Suprapubic skin (tissue), 4 donors: ENCODE measurements around the gene CTXN1. TPM values are rescaled to one million over a fixed set of nuclear protein-coding genes. Genes with fewer than 3 reads are reported as not detected.
"Not testable (repeated sequence)": the region's sequence is repeated elsewhere in the genome, so short reads cannot be mapped to it uniquely, and the experiment has no call there.

Experiments used
- DNase-seq, 2 donors: peaks; one replicate each; pipeline ENCODE4 v3.0.0-alpha.2; 2019; ENCODE audit warnings: low spot score in 2 of 2
- H3K27ac ChIP-seq: fragments of 200-600 bp; sonication (generic); one replicate; pipeline ENCODE4 v1.5.1; 2019
- H3K27me3 ChIP-seq: fragments of 200-600 bp; sonication (generic); one replicate; pipeline ENCODE4 v1.5.1; 2019
- H3K36me3 ChIP-seq: fragments of 200-600 bp; sonication (generic); one replicate; pipeline ENCODE4 v1.5.1; 2019
- H3K4me1 ChIP-seq: fragments of 200-600 bp; sonication (generic); one replicate; pipeline ENCODE4 v1.5.1; 2019
- H3K4me3 ChIP-seq: fragments of 200-600 bp; sonication (generic); one replicate; pipeline ENCODE4 v1.5.1; 2019; ENCODE audit warnings: mild to moderate bottlenecking
- H3K9me3 ChIP-seq: fragments of 200-600 bp; sonication (generic); one replicate; pipeline ENCODE4 v1.5.1; 2019
- CTCF ChIP-seq, 2 donors: fragments of 200-600 bp in 1 of 2; fragments of 450-650 bp in 1 of 2; sonication (generic) in 1 of 2; IDR thresholded peaks; one replicate each; pipeline ENCODE4 v1.5.1; 2016 to 2019; ENCODE audit warnings: antibody characterized with exemption in 2 of 2, mild to moderate bottlenecking in 1 of 2, moderate library complexity in 1 of 2
- EP300 ChIP-seq: sonication (generic); formaldehyde crosslinking; IDR thresholded peaks from one replicate; pipeline ENCODE4 v1.6.1; 2017; ENCODE audit warnings: antibody characterized with exemption
- POLR2A ChIP-seq, 2 donors: fragments of 450-650 bp; IDR thresholded peaks; one replicate each; pipeline ENCODE4 v1.6.1; 2017; ENCODE audit warnings: antibody characterized with exemption in 2 of 2, mild to moderate bottlenecking in 2 of 2, moderate library complexity in 2 of 2
- POLR2AphosphoS5 ChIP-seq, 3 donors: sonication (generic); formaldehyde crosslinking; IDR thresholded peaks; one replicate each; pipeline ENCODE4 v1.6.1; 2017; ENCODE audit warnings: antibody characterized with exemption in 3 of 3
- WGBS: methylation state at CpG from one replicate; pipeline ENCODE4 v1.1.5; 2018; 5-methylcytosine and 5-hydroxymethylcytosine counted together
- total RNA-seq, 4 donors: library from RNA; depleted of rRNA; stranded (reverse); fragments of >200 nt; gene quantifications; one replicate each; pipeline ENCODE4 v1.1.0, GENCODE V29; 2016

Gene CTXN1
- total RNA-seq, 4 donors from 2014 or later: 1.2 to 3.6 (median 2.6) TPM

- no peaks in the 10 kb centered on the region for H3K27me3 ChIP-seq
- peak in 1 of 2 donors; percentile 69 for DNase-seq
- no peaks in the 10 kb centered on the region for H3K9me3 ChIP-seq
- TF ChIP-seq POLR2AphosphoS5 (IDR thresholded peaks at IDR 0.05): no peak
- no peak for TF ChIP-seq CTCF (IDR thresholded peaks at IDR 0.05)
- TF ChIP-seq EP300: no peak
- TF ChIP-seq POLR2A (IDR thresholded peaks at IDR 0.05): no peak
- peak overlapping the region; percentile 90 for H3K27ac ChIP-seq
- H3K4me1 ChIP-seq: peaks cover 51% of the 10 kb centered on the region
- whole genome bisulfite sequencing: 96% methylated on average over 13 of the region's 34 CpGs
- peaks cover 9% of the 10 kb centered on the region for H3K36me3 ChIP-seq
- H3K4me3 ChIP-seq: no peak overlapping the region
These were observed 26.1 kb downstream of the CTXN1 start for GRCh38 chr19:7899751-7900378.

- H3K36me3 ChIP-seq: peaks cover 9% of the 10 kb centered on the region
- no peaks in the 10 kb centered on the region for H3K27me3 ChIP-seq
- no peak overlapping the region for H3K4me3 ChIP-seq
- DNase-seq: no peak
- H3K4me1 ChIP-seq: peaks cover 52% of the 10 kb centered on the region
- no peak overlapping the region for H3K27ac ChIP-seq
- no peaks in the 10 kb centered on the region for H3K9me3 ChIP-seq
- TF ChIP-seq CTCF (IDR thresholded peaks at IDR 0.05) (no peak), EP300 (no peak), POLR2AphosphoS5 (IDR thresholded peaks at IDR 0.05) (no peak), POLR2A (IDR thresholded peaks at IDR 0.05) (no peak)
- WGBS: 96% methylated on average over 16 of the region's 16 CpGs
These were observed 27.0 kb downstream of the CTXN1 start for GRCh38 chr19:7898967-7899366.

- Histone ChIP-seq H3K9me3 (no peaks in the 10 kb centered on the region), H3K27me3 (no peaks in the 10 kb centered on the region), H3K4me1 (peaks cover 42% of the 10 kb centered on the region), H3K27ac (peak overlapping the region; percentile 11), H3K36me3 (peaks cover 9% of the 10 kb centered on the region), H3K4me3 (no peak overlapping the region)
- TF ChIP-seq CTCF (IDR thresholded peaks at IDR 0.05) (no peak), POLR2AphosphoS5 (IDR thresholded peaks at IDR 0.05) (no peak), POLR2A (IDR thresholded peaks at IDR 0.05) (no peak), EP300 (no peak)
- WGBS: 53% methylated on average over 11 of the region's 11 CpGs
- DNase-seq: no peak
These were observed 28.6 kb downstream of the CTXN1 start for GRCh38 chr19:7897292-7897691.

- H3K36me3 ChIP-seq: peaks cover 9% of the 10 kb centered on the region
- no peak overlapping the region for H3K27ac ChIP-seq
- DNase-seq: no peak
- no peak overlapping the region for H3K4me3 ChIP-seq
- peaks cover 28% of the 10 kb centered on the region for H3K4me1 ChIP-seq
- no peak for TF ChIP-seq CTCF (IDR thresholded peaks at IDR 0.05)
- TF ChIP-seq POLR2A (IDR thresholded peaks at IDR 0.05): no peak
- TF ChIP-seq POLR2AphosphoS5 (IDR thresholded peaks at IDR 0.05): no peak
- TF ChIP-seq EP300: no peak
- H3K9me3 ChIP-seq: no peaks in the 10 kb centered on the region
- WGBS: 83% methylated on average over 12 of the region's 13 CpGs
- H3K27me3 ChIP-seq: no peaks in the 10 kb centered on the region
These were observed 30.4 kb downstream of the CTXN1 start for GRCh38 chr19:7895565-7895964.

GRCh38 chr19:7894612-7895309, 31.2 kb downstream of the CTXN1 start:
- no peak overlapping the region for H3K4me3 ChIP-seq
- 54% methylated on average over 4 of the region's 18 CpGs for WGBS
- TF ChIP-seq EP300: no peak
- no peak for TF ChIP-seq POLR2AphosphoS5 (IDR thresholded peaks at IDR 0.05)
- TF ChIP-seq CTCF (IDR thresholded peaks at IDR 0.05): no peak
- TF ChIP-seq POLR2A (IDR thresholded peaks at IDR 0.05): no peak
- no peaks in the 10 kb centered on the region for H3K27me3 ChIP-seq
- no peak for DNase-seq
- peaks cover 9% of the 10 kb centered on the region for H3K36me3 ChIP-seq
- H3K9me3 ChIP-seq: no peaks in the 10 kb centered on the region
- peak overlapping the region; percentile 15 for H3K27ac ChIP-seq
- H3K4me1 ChIP-seq: peaks cover 19% of the 10 kb centered on the region

- peaks cover 27% of the 10 kb centered on the region for H3K4me1 ChIP-seq
- H3K9me3 ChIP-seq, H3K27ac ChIP-seq, DNase-seq, H3K4me3 ChIP-seq, H3K36me3 ChIP-seq, H3K27me3 ChIP-seq: not testable (repeated sequence)
- WGBS: 85% methylated on average over 17 of the region's 18 CpGs
These were observed 32.4 kb downstream of the CTXN1 start for GRCh38 chr19:7893362-7894101.
